Large intestine (tissue), 3 donors: ENCODE data around the gene ACTL6B. TPM values are rescaled to one million over a fixed set of nuclear protein-coding genes. Genes with fewer than 3 reads are reported as not detected.

ENCODE experiments used
- DNase-seq, 2 donors: peaks; one replicate each; pipeline versions ENCODE4 v3.0.0 to v3.0.0-alpha.2; 2013
- H3K27ac ChIP-seq: one replicate; pipeline ENCODE4 v1.5.1; 2013; ENCODE audit warnings: low read length
- H3K27me3 ChIP-seq: 2 replicates; pipeline ENCODE4 v1.6.1; 2013; ENCODE audit warnings: low read length; ENCODE audit not compliant: control insufficient read depth, insufficient read depth
- H3K36me3 ChIP-seq: 2 replicates; pipeline ENCODE4 v1.6.1; 2013; ENCODE audit warnings: low read length; ENCODE audit not compliant: control insufficient read depth, insufficient read depth
- H3K4me1 ChIP-seq: one replicate; pipeline ENCODE4 v1.6.1; 2013; ENCODE audit warnings: low read length; ENCODE audit not compliant: control insufficient read depth, insufficient read depth
- H3K4me3 ChIP-seq: one replicate; pipeline ENCODE4 v1.5.1; 2013; ENCODE audit warnings: low read length
- H3K9me3 ChIP-seq: one replicate; pipeline ENCODE4 v1.6.1; 2013; ENCODE audit warnings: mild to moderate bottlenecking, low read depth, low read length, moderate library complexity; ENCODE audit not compliant: control insufficient read depth
- WGBS: methylation state at CpG from one replicate; pipeline ENCODE4 v1.1.5; 2013; ENCODE audit warnings: low lambda C conversion rate; ENCODE audit not compliant: insufficient coverage; 5-methylcytosine and 5-hydroxymethylcytosine counted together
- polyA plus RNA-seq: library from polyadenylated mRNA; unstranded; fragments of 120-200 nt; gene quantifications from one replicate; pipeline ENCODE4 v1.2.1, GENCODE V29; 2013

The ACTL6B gene
- polyA plus RNA-seq, 1 donor = 2.9 TPM

GRCh38 chr7:100598425-100598824, 57.8 kb downstream of the ACTL6B start:
- peaks cover 5% of the 10 kb centered on the region for H3K27me3 ChIP-seq
- H3K27ac ChIP-seq = no peak overlapping the region
- WGBS = no CpG with 5 or more reads among the region's 4 CpGs
- no peak overlapping the region for H3K4me3 ChIP-seq
- H3K4me1 ChIP-seq = peaks cover 12% of the 10 kb centered on the region
- no peaks in the 10 kb centered on the region for H3K36me3 ChIP-seq
- no peaks in the 10 kb centered on the region for H3K9me3 ChIP-seq
- DNase-seq = no peak

GRCh38 chr7:100595188-100595587, 61.1 kb downstream of the ACTL6B start:
- Histone ChIP-seq H3K27ac (no peak overlapping the region), H3K9me3 (no peaks in the 10 kb centered on the region), H3K4me1 (peaks cover 11% of the 10 kb centered on the region), H3K4me3 (no peak overlapping the region), H3K27me3 (peaks cover 8% of the 10 kb centered on the region), H3K36me3 (no peaks in the 10 kb centered on the region)
- WGBS = 86% methylated on average over 1 of the region's 7 CpGs
- no peak for DNase-seq

Other genes with a start within 250 kb of the ACTL6B start
- 4.8 TPM for gene ZCWPW1, start 227.7 kb downstream of the ACTL6B start, polyA plus RNA-seq
- gene MEPCE, start 226.6 kb downstream of the ACTL6B start, polyA plus RNA-seq = 37.6 TPM
- gene PPP1R35, start 220.0 kb downstream of the ACTL6B start, polyA plus RNA-seq = 29.7 TPM
- gene SPACDR, start 192.2 kb downstream of the ACTL6B start, polyA plus RNA-seq = 1.4 TPM
- 56.8 TPM for gene TSC22D4, start 177.2 kb downstream of the ACTL6B start, polyA plus RNA-seq
- 3.5 TPM for gene NYAP1, start 172.5 kb downstream of the ACTL6B start, polyA plus RNA-seq
- 18.6 TPM for gene AGFG2, start 117.2 kb downstream of the ACTL6B start, polyA plus RNA-seq
- gene SAP25, start 82.5 kb downstream of the ACTL6B start, polyA plus RNA-seq = 7.9 TPM
- gene LRCH4, start 70.3 kb downstream of the ACTL6B start, polyA plus RNA-seq = 40.0 TPM
- 0.88 TPM for gene FBXO24, start 70.1 kb downstream of the ACTL6B start, polyA plus RNA-seq
- 51.4 TPM for gene PCOLCE, start 54.1 kb downstream of the ACTL6B start, polyA plus RNA-seq
- 13.7 TPM for gene MOSPD3, start 43.9 kb downstream of the ACTL6B start, polyA plus RNA-seq
- gene TFR2, start 14.9 kb downstream of the ACTL6B start, polyA plus RNA-seq = 2.7 TPM
- 193 TPM for gene GNB2, start 17.3 kb upstream of the ACTL6B start, polyA plus RNA-seq
- gene GIGYF1, start 37.8 kb upstream of the ACTL6B start, polyA plus RNA-seq = 47.6 TPM
- gene POP7, start 49.7 kb upstream of the ACTL6B start, polyA plus RNA-seq = 28.7 TPM
- gene EPO, start 64.0 kb upstream of the ACTL6B start, polyA plus RNA-seq = 0.19 TPM
- 0.04 TPM for gene ZAN, start 77.1 kb upstream of the ACTL6B start, polyA plus RNA-seq
- 30.4 TPM for gene EPHB4, start 171.1 kb upstream of the ACTL6B start, polyA plus RNA-seq
- 26.0 TPM for gene SLC12A9, start 196.3 kb upstream of the ACTL6B start, polyA plus RNA-seq
- gene TRIP6, start 210.9 kb upstream of the ACTL6B start, polyA plus RNA-seq = 46.1 TPM
- 118 TPM for gene SRRT, start 218.7 kb upstream of the ACTL6B start, polyA plus RNA-seq
- 2.4 TPM for gene UFSP1, start 233.3 kb upstream of the ACTL6B start, polyA plus RNA-seq
- 7.4 TPM for gene ACHE, start 239.4 kb upstream of the ACTL6B start, polyA plus RNA-seq